GM21529 (cell line): ENCODE measurements around the gene UPK3B.
"Not testable (repeated sequence)": the region's sequence is repeated elsewhere in the genome, so short reads cannot be mapped to it uniquely, and the experiment has no call there.

Experiments
- ATAC-seq: cut with Tn5 transposase; IDR thresholded peaks from one replicate; pipeline ENCODE4 v1.9.1; 2021; ENCODE audit not compliant: unreplicated experiment

UPK3B gene

DNA sequence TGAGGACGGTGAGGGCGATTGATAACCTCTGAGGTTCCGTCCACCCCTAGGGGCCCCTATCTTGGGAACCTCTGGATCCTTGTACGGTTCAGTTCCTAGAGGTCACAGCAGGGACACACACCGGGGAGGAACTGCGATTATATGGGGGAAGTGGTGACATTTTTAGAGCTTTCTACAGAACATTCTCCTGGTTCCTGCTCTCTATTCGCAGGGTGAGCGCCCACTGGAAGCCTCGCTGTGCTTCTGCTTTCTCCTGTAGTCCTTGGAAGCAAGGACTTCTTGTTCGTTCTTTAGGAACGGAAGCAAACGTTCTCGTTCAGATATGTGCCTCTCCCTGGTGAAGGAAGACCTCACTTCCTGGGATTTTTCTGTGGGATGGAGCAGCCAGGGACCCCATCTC, 22.4 kb upstream of the UPK3B start:
- ATAC-seq, result not testable (repeated sequence)

DNA sequence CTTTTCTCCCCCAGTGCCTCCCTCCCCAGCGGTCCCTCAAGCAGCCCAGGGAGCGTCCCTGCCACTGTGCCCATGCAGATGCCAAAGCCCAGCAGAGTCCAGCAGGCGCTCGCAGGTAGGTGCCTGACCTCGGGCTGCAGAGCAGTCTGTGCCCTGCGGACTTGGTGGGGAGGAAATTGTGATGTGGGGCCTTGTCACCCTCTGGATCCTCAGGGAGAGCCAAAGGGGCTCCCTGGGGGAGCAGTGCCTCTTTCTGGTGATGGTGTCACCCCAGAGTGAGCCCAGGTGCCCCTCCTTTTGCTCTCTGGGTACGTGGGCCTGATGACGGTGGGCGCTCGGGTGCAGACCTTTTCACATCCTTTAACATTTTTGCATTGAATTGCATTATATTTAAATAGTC, 18.2 kb upstream of the UPK3B start:
- not testable (repeated sequence) for ATAC-seq

DNA sequence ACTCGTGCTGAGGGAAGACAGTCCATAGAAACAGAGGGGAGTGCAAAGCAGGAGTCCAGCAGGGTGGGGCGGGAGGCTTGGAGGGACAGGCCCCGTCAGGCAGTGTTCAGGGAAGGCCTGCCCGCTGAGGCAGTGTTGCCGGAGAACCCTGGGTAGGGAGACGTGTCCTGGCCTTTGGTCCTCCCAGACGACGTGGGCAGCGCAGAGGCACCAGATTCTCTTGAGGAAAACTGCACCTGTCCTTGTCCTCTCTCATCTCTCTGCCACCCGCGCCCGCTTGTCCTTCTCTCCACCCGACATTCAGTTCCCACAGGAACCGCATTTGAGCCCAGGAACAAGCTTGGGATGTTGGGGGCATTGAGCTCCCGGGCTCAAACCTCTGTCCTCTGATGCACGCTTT, 14.6 kb upstream of the UPK3B start:
- not testable (repeated sequence) for ATAC-seq

DNA sequence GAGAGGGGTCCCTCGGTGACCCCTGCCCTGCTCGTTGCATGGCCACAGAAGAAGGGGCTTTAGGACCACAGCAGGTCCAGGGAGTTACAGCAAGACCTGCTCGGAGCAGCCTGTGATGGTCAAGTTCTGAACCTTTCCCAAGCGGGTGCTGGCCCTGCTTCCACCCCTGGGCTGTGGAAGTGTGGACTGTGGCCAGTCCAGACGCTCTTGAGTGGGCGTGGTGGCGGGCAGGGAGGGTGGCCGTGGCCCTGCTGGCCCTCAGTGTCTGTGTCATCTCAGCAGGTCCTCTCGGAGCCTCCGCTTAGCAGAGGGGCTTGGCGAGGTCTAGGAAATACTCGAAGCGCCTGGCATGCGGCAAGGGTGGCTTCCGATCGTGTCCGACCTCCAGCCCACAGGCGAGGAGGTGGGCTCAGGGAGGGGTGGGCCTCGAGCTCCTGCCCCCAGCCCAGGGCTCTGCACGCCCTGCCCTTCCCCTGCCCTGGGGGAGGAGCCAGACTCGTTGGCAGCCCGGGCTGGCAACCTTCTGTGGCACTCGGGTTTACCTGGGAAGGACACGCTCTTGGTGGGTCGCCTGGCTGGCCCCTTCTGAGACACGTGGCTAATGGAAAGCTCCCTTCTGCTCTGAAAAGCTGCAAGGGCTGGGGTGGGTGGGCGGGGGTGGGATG, 12.3 kb upstream of the UPK3B start:
- ATAC-seq, result not testable (repeated sequence)

DNA sequence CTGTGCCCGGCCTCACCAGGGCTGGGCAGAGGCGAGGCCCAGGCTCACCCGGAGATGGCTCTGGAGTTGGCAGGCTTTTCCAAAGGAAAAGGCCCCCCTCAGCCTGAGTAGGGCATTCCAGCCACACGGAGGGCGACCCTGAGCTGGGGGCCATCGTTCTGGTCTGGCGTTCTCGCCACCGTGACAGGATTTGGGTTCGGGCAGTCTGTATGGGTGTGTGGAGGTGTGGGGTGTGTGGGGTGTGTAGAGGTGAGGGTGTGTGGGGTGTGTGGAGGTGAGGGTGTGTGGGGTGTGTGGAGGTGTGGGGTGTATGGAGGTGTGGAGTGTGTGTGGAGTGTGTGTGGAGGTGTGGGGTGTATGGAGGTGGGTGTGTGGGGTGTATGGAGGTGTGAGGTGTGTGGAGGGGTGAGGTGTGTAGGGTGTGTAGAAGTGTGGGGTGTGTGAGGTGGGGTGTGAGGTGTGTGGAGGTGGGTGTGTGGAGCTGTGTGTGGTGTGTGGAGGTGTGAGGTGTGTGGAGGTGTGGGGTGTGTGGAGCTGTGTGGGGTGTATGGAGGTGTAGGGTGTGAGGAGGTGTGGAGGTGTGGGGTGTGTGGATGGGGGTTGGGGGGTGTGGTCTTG, 11.7 kb upstream of the UPK3B start:
- not testable (repeated sequence) for ATAC-seq

DNA sequence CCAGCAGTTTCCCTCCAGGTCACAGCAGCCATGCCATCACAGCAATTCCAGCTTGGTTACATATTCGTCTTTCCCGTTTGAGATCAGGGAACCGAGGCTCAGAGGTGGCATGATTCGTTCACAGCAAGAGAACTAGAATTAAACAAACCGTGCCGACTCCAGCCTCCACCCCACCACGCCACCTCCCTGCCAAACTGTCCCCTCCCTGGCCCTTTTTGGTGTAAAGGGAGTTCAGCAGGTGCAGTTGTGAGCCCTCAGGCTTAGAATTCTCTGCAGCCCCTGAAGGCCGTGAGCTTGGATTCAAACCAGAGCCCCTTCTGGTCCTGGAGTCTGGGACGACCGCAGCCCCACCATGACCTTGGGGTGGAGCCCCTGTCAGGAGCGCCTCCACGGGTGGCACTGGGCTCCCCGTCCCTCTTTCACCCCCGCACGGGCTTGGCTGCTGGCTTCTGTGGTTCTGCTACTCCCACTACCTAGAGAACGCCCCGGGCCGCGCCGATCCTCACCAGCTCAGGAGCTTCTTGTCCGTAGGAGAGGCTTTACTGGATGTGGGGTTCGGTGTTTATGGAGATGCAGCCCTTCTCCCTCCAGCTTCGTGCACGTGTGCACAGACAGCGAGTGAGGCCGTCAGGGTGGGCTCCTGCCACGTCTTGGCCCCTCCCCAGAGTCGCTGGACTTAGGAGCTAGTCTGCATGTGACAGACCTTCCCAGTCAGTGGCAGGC, 11.0 kb upstream of the UPK3B start:
- ATAC-seq, result not testable (repeated sequence)

DNA sequence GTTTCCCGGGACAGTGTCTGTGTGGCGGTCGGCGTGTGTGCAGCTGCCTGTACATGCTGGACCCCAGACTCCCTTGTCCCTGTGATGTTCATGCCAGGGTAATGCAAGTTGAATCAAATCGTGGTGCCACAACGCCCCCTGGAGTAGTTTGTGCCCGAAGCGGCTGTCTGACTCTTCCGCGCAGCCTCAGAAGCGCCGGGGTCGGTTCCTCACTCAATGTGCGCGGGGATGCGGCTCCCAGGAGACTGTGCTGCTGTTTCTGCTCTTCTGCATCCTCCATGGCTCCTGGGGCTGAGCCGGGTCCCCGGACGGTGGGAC, 10.5 kb upstream of the UPK3B start:
- not testable (repeated sequence) for ATAC-seq

DNA sequence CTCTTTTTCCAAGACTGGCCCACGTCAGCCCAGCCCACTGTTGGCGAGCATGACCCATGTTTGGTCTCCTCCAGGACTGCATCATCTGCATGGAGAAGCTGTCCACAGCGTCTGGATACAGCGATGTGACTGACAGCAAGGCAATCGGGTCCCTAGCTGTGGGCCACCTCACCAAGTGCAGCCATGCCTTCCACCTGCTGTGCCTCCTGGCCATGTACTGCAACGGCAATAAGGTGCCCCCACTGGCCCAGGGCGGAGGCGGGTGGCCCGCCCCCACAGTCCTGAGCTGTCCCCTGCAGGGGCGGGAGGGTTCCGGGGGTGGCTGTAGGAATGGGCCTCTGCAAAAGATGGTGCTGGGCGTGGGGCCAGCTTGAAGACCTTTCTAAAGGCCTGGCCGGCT, 8.1 kb upstream of the UPK3B start:
- not testable (repeated sequence) for ATAC-seq

DNA sequence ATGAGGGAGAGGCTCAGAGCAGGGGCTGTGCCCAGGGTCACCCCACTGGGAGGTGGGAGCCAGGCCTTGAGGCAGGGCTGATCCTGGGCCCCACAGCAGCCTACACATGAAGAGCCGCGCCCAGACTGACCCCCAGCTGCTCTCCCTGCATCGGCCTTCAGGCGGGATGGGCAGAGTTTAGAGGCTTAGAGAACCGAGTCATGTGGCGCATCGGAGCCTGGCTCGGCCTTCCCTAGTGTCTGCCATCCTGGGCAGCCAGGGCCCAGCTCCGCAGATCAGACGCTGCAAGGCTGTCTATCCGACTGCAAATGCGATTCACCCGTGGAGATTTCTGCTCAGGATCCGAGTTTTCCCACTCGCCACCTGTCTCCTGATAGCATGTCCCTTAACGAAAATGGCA, 7.5 kb upstream of the UPK3B start:
- ATAC-seq, result not testable (repeated sequence)

DNA sequence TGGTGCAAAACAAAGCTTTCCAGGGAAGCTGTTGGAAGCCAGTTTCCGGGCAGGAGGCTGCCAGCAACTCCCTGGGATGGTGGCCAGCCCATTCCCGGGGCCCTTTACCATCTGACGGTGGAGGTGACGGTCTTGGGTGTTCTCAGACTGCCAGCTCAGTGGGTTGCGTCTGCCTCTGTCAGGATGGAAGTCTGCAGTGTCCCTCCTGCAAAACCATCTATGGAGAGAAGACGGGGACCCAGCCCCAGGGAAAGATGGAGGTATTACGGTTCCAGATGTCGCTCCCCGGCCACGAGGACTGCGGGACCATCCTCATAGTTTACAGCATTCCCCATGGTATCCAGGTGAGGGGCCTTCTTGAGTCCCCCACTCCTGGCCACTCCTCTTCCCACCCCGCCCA, 7.1 kb upstream of the UPK3B start:
- not testable (repeated sequence) for ATAC-seq

DNA sequence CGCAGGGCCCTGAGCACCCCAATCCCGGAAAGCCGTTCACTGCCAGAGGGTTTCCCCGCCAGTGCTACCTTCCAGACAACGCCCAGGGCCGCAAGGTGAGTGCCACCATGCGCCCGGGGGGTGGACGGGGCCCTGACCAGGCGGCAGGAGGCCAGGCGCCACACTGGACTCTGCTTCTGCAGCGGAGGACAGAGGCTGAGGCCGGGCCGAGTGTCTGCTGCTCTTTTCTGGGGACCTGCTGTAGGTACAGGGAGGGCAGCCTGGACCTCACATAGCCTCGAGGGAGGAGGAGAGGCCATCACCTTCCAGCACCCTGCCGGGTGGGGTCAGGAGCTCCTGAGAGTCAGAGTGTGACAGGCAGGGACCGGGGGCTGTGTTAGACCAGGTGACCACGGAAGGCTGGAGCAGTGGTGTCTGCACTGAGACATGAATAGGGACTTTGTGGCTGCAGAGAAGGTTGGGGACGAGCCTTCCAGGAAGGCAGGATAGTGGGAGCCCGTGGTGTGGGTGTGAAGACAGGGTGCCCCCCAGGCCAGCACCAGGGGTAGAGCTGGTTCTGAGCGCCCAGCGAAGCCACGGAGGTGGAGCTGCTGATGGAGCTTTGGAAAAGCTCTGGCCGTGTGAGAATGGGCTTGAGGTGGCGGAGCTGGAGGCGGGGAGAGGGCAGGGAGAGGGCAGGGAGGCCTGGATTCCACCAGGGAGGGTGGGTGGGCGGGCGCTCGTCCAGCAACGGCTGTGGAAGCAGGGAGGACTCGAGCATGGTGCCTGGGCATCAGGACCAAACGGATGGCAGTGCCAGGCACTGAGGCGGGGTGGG, 5.8 kb upstream of the UPK3B start:
- ATAC-seq, result not testable (repeated sequence)

DNA sequence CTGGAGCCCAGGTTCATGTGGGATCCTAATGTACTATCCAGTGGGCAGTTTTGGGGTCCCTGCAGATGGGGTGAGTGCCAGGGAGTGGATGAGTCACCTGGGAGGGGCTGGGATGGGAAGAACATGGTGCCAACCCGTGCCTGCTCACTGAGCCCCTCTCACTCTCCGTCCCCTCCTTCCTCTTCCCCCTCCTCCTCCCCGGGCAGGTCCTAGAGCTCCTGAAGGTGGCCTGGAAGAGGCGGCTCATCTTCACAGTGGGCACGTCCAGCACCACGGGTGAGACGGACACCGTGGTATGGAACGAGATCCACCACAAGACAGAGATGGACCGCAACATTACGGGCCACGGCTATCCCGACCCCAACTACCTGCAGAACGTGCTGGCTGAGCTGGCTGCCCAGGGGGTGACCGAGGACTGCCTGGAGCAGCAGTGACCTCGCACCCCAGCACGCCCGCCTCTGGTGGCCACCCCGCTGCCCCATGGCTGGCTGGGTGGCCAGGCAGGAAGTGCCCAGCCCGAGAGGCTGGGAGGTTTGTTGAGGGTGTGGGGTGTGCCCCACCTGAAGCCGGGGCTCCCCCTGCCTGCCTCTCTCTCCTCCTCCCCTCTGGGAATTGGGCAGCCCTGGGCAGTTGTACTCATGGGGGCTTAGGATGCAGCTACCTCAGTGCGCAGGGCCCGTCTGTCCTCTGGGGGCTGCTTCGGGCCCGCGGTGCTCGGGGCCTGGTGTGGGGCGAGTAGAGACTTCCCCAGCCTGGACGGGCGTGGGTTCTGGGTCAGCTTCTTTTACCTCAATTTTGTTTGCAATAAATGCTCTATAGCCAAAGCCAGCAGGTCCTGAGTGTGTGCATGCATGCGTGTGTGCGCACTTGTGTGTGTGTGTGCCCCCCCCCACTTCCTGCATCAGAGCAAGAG, 4.9 kb upstream of the UPK3B start:
- no peak for ATAC-seq

DNA sequence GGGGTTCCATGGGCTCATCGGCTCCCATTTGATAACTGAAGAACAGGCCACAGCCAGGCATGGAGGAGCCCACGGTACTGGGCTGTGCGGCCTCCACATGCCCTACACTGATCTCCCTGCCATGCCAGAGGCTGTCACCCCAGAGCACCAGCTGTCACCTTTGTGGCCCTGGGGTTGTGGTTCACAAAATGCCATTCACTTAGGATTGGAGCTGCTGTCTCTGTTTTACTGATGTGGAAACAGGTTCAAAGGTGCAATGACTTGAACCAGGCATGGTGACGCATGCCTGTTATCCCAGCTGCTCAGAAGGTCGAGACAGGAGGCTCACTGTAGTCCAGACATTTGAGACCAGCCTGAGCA, 4.3 kb upstream of the UPK3B start:
- ATAC-seq, result no peak

DNA sequence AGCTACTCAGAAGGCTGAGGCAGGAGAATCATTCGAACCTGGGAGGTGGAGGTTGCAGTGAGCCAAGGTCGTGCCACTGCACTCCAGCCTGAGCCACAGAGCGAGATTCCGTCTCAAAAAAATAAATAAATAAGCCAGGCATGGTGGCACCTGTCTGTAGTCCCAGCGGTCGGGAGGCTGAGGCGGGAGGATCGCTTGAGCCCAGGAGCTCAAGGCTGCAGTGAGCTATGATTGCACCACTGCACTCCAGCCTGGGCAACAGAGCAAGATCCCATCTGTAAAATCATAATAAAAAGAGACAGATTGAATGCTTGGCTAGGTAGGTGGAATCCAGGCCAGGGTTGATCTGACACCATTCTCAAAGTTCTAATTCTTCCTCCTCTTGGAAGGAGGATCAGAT, 3.7 kb upstream of the UPK3B start:
- ATAC-seq, result not testable (repeated sequence)

DNA sequence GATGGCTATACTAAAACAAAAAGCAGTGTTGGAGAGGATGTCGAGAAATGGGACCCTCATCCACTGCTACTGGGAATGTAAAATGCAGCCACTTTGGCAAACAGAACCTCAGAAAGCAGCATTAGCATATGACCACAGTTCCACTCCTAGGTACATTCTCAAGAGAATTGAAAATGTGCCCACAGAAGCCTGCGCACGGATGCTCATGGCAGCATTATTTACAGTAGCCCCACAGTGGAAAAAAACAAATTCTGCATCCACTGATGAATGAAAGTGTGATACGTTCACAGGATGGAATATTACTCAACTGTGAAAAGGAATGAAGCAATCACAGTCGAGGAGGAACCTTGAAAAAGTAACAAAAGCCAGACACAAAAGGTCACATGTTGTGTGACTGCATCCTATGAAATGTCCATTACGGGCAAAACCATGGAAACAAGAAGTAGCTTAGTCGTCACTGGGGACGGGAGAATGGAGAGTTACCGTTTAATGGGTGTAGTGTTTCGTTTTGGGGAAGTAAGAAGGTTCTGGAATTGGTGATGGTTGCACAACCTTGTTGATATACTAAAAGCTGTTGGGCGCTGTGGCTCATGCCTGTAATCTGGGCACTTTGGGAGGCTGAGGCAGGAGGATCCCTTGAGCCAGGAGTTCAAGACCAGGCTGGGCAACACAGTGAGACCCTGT, 2.5 kb upstream of the UPK3B start:
- no peak for ATAC-seq

DNA sequence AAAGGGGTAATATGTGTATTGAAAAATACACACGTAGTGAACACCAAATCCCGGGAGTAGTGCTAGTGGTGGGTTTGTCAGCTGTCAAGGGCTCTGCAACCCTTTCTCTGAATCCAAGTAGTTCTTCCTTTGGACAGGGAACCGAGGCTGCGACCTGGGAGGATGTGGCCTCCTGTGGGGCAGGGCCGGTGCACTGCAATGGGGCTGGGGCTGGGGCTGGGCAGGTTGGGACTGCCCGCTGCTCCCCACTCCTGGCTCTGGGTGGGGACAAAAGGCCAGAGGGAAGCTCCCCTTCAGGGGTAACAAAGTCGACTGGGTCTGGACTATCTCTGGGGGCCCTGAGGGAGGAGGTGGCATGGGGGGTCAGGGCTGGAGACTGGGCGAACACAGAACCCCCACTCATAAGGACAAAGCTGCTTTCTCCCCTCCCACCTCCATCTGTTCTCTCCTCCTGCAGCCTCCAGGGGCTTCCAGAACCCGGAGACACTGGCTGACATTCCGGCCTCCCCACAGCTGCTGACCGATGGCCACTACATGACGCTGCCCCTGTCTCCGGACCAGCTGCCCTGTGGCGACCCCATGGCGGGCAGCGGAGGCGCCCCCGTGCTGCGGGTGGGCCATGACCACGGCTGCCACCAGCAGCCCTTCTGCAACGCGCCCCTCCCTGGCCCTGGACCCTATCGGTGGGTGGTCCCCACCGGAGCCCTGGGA, 1.0 kb downstream of the UPK3B start:
- not testable (repeated sequence) for ATAC-seq

DNA sequence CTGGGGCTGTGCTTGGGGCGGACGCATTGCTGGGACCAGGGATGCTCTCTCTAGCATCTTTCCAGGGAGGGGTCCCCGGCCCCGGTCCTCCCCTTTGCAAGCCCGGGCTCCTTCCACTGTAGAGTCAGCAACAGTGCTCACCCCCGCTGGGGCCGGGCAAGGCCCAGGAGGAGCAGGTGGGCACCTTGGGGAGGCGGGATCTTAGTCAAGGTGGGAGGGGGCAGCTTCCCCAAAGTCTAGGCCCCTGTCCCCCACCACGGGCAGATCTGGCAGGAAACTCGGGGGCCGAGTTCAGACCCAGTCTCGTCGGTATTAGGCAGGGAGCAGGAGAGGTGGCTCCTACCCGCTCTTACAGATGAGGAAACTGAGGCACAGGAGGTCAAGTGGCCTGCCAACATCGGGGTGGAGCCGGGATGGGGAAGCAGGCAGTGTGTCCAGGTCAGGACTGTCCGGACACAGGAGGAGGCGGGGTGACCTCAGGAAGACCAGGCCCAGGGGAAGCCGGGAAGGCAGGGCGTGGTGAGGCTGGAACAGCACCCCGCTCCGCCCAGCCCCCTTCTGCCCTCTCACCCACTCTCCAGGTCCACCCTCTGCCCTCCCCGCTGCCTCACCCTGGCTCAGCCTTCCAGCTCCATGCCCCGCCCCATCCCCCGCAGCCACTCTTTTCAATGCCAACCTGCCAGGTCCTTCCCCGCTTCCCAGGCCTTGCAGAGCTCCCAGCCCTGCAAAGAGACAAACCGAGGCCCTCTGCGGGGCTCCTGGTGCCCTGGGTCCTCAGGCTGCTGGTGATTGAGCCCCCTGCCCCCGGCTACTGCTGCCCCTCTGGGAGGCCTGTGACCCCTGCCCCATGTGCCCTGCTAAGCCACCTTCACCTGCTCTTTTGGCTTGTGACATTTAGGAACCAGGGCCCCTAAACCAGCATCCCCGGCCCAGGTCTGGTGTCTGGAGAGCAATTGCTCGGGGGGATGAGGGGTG, 1.8 kb downstream of the UPK3B start:
- not testable (repeated sequence) for ATAC-seq
